Activated naive CD4-positive, alpha-beta T cell treated with anti-CD3 and anti-CD28 coated beads, Interleukin-2, amount 50 U/mL, for 16 hours (primary cell): Measurements from ENCODE around the gene TELO2.
A peak's percentile ranks its signal among the peaks of the same experiment; 100 is the strongest.
"Not testable (repeated sequence)": the region's sequence is repeated elsewhere in the genome, so short reads cannot be mapped to it uniquely, and the experiment has no call there.

Experiments used
- DNase-seq: peaks from one replicate; pipeline ENCODE4 v3.0.0-alpha.2; 2020

The TELO2 gene

GRCh38 chr16:1478937-1479336 lies 14.2 kb upstream of the TELO2 start:
- DNase-seq = not testable (repeated sequence)

GRCh38 chr16:1481906-1482835 lies 11.0 kb upstream of the TELO2 start:
- DNase-seq = no peak

- no peak for DNase-seq
These were observed 7.2 kb upstream of the TELO2 start for GRCh38 chr16:1485847-1486496.

- no peak for DNase-seq
These were observed 6.4 kb upstream of the TELO2 start for GRCh38 chr16:1486551-1487390.

GRCh38 chr16:1487395-1488053 lies 5.6 kb upstream of the TELO2 start:
- DNase-seq = no peak

GRCh38 chr16:1488054-1488601 lies 5.0 kb upstream of the TELO2 start:
- no peak for DNase-seq

- no peak for DNase-seq
These were observed 4.5 kb upstream of the TELO2 start, which contains the start of gene PTX4 for GRCh38 chr16:1488619-1489018. Gene PTX4 (minus strand): TSS chr16:1488944. CDS start chr16:1488909, 35 bp downstream.

GRCh38 chr16:1489077-1489476 lies 4.1 kb upstream of the TELO2 start:
- no peak for DNase-seq

GRCh38 chr16:1491327-1491726 lies 1.8 kb upstream of the TELO2 start:
- DNase-seq = no peak

GRCh38 chr16:1492082-1492922 lies 858 bp upstream of the TELO2 start:
- DNase-seq = no peak

- DNase-seq = no peak
These were observed 560 bp downstream of the TELO2 start for GRCh38 chr16:1493746-1494094.

GRCh38 chr16:1494129-1494640 lies 1.0 kb downstream of the TELO2 start:
- DNase-seq = no peak

- no peak for DNase-seq
These were observed 1.6 kb downstream of the TELO2 start for GRCh38 chr16:1494711-1495110.

GRCh38 chr16:1495211-1495888 lies 2.2 kb downstream of the TELO2 start:
- no peak for DNase-seq

GRCh38 chr16:1495889-1496262 lies 2.7 kb downstream of the TELO2 start:
- no peak for DNase-seq

- peak; percentile 9 for DNase-seq
These were observed 3.3 kb downstream of the TELO2 start for GRCh38 chr16:1496464-1496863.

- peak; percentile 10 for DNase-seq
These were observed 3.9 kb downstream of the TELO2 start for GRCh38 chr16:1497014-1497598.

GRCh38 chr16:1498899-1499676 lies 5.9 kb downstream of the TELO2 start:
- DNase-seq = peak; percentile 10

GRCh38 chr16:1499756-1500464 lies 6.8 kb downstream of the TELO2 start:
- no peak for DNase-seq
